Panc1 (cell line): Measurements from ENCODE around the gene LRRC59. TPM values are rescaled to one million over a fixed set of nuclear protein-coding genes. Genes with fewer than 3 reads are reported as not detected.

ENCODE experiments used
- ATAC-seq: fragments of 200-7000 bp; cut with Tn5 transposase; 2 replicates; pipeline ENCODE4 v1.9.1; 2020; ENCODE audit warnings: mild to moderate bottlenecking, moderate library complexity
- BruUV-seq: library from RNA; stranded (reverse); fragments of 400-500 nt; replicated peaks from 2 replicates; lab custom pipeline; 2021; lab: Mats Ljungman, UMichigan
- CTCF ChIA-PET: fragments of 300-600 bp; sonication (Branson Sonifier 250); formaldehyde crosslinking; loops from one replicate; lab custom pipeline; 2022; ENCODE audit warnings: antibody characterized with exemption; lab: Charles Lee
- POLR2A ChIA-PET: fragments of 300-600 bp; sonication (Branson Sonifier 250); formaldehyde crosslinking; loops from one replicate; lab custom pipeline; 2022; ENCODE audit warnings: antibody characterized with exemption; lab: Charles Lee
- DNase-seq: peaks from one replicate; pipeline ENCODE4 v3.0.0-alpha.2; 2010; ENCODE audit warnings: low read depth, low spot score
- H3K27ac ChIP-seq: 2 replicates; pipeline ENCODE4 v1.5.1; 2011; ENCODE audit warnings: mild to moderate bottlenecking, low read length, inconsistent platforms
- H3K27me3 ChIP-seq: fragments of 200-500 bp; sonication (Bioruptor generic); 2 replicates; pipeline ENCODE4 v1.6.0; 2014; ENCODE audit warnings: low read length, inconsistent platforms; ENCODE audit not compliant: control insufficient read depth, insufficient read depth
- H3K36me3 ChIP-seq: fragments of 200-500 bp; sonication (Bioruptor generic); 2 replicates; pipeline ENCODE4 v1.5.1; 2014; ENCODE audit warnings: inconsistent platforms, mild to moderate bottlenecking, low read length, moderate library complexity; ENCODE audit not compliant: control insufficient read depth, insufficient read depth
- H3K4me1 ChIP-seq: 2 replicates; pipeline ENCODE4 v1.5.1; 2011; ENCODE audit warnings: inconsistent platforms, mild to moderate bottlenecking, low read length, moderate library complexity; ENCODE audit not compliant: control insufficient read depth, insufficient read depth
- H3K4me3 ChIP-seq, 2 experiments: 2 replicates each; pipeline ENCODE4 v1.5.1; 2011 to 2012; ENCODE audit warnings: low read depth in 2 of 2, low read length in 2 of 2, mild to moderate bottlenecking in 2 of 2, inconsistent platforms in 1 of 2, moderate library complexity in 1 of 2
- H3K9me3 ChIP-seq: fragments of 200-500 bp; sonication (Bioruptor generic); 2 replicates; pipeline ENCODE4 v1.5.1; 2014; ENCODE audit warnings: low read depth, mild to moderate bottlenecking, inconsistent platforms, low read length, moderate library complexity; ENCODE audit not compliant: control insufficient read depth, insufficient read depth
- POLR2AphosphoS5 ChIP-seq: IDR thresholded peaks from 2 replicates; pipeline ENCODE4 v1.6.1; 2012; ENCODE audit warnings: mild to moderate bottlenecking, low read depth, low read length, moderate library complexity
- SIN3A ChIP-seq: IDR thresholded peaks from 2 replicates; pipeline ENCODE4 v1.6.1; 2012; ENCODE audit warnings: low read depth, mild to moderate bottlenecking, low read length, moderate library complexity, borderline replicate concordance; ENCODE audit not compliant: insufficient read depth
- TCF7L2 ChIP-seq: IDR thresholded peaks from 2 replicates; pipeline ENCODE4 v1.6.1; 2011; ENCODE audit warnings: mild to moderate bottlenecking, low read depth, low read length, inconsistent platforms
- in situ Hi-C: cut with HindIII; loops from 2 replicates; pipeline ENCODE4 v1.10.0; 2016; ENCODE audit warnings: low sequenced_read_pairs, low pct_unique_long_range_greater_than_20kb
- intact Hi-C: fragments of 100-400 bp; cut with micrococcal nuclease; formaldehyde crosslinking; loops from one replicate; pipeline ENCODE4 v1.10.0; 2022; ENCODE audit not compliant: unreplicated experiment
- total RNA-seq: library from RNA; stranded (reverse); gene quantifications from one replicate; pipeline ENCODE4 v1.2.1, GENCODE V29; 2021; ENCODE audit not compliant: unreplicated experiment
- TF ChIP-seq, protein P1 (sequence below): fragments of 450-650 bp; IDR thresholded peaks from 2 replicates; pipeline ENCODE4 v1.5.1; 2017; ENCODE audit warnings: mild to moderate bottlenecking
- TF ChIP-seq, protein P2 (sequence below), 2 experiments: IDR thresholded peaks; 2 replicates each; pipeline ENCODE4 v1.6.1; 2011 to 2012; ENCODE audit warnings: low read depth in 2 of 2, control low read depth in 1 of 2, low read length in 1 of 2, mild to moderate bottlenecking in 1 of 2, moderate library complexity in 1 of 2; ENCODE audit not compliant: insufficient read depth in 1 of 2

Gene LRRC59
- total RNA-seq, 1 experiment from 2014 or later = 167 TPM

DNA sequence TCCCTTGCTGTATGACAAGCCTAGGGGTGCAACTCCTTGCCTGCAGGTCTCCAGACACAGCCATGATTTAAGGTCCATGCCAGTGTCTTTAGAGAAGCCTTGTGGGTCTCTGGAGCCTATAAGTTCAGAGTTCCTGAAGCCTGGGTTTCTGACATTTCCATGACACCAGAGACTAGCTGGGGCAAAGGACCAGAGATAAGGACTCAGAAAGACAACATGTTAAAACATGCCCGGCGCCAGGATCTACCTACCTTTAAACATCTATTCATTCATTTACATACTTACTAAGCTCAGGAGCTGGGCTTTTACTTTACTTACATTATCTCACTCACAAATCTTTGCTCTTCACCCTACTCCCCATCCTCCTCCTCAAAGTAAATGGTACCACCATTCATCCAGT, 25.8 kb downstream of the LRRC59 start:
- Histone ChIP-seq H3K9me3 (no peaks in the 10 kb centered on the region), H3K4me3 (peak overlapping the region; percentile 53 to 95), H3K36me3 (peaks cover 21% of the 10 kb centered on the region), H3K4me1 (peaks cover 5% of the 10 kb centered on the region), H3K27me3 (no peaks in the 10 kb centered on the region), H3K27ac (no peak overlapping the region; the same call in 1 of the 2 replicates)
- ChIA-PET CTCF (interaction anchor here (0.8 kb wide), 1 partner anchor 173 kb away, joined by 19 read pairs; no protein-coding TSS in a partner anchor), POLR2A (interaction anchor here (0.6 kb wide), 1 partner anchor 82 kb away, joined by 4 read pairs; no protein-coding TSS in a partner anchor)
- no TSS peak for BruUV-seq
- DNase-seq (no peak), ATAC-seq (no peak)
- TF ChIP-seq POLR2AphosphoS5 (no peak), TCF7L2 (no peak), SIN3A (no peak)
- TF ChIP-seq, protein P1, sequence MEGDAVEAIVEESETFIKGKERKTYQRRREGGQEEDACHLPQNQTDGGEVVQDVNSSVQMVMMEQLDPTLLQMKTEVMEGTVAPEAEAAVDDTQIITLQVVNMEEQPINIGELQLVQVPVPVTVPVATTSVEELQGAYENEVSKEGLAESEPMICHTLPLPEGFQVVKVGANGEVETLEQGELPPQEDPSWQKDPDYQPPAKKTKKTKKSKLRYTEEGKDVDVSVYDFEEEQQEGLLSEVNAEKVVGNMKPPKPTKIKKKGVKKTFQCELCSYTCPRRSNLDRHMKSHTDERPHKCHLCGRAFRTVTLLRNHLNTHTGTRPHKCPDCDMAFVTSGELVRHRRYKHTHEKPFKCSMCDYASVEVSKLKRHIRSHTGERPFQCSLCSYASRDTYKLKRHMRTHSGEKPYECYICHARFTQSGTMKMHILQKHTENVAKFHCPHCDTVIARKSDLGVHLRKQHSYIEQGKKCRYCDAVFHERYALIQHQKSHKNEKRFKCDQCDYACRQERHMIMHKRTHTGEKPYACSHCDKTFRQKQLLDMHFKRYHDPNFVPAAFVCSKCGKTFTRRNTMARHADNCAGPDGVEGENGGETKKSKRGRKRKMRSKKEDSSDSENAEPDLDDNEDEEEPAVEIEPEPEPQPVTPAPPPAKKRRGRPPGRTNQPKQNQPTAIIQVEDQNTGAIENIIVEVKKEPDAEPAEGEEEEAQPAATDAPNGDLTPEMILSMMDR = no peak
- TF ChIP-seq, protein P2, sequence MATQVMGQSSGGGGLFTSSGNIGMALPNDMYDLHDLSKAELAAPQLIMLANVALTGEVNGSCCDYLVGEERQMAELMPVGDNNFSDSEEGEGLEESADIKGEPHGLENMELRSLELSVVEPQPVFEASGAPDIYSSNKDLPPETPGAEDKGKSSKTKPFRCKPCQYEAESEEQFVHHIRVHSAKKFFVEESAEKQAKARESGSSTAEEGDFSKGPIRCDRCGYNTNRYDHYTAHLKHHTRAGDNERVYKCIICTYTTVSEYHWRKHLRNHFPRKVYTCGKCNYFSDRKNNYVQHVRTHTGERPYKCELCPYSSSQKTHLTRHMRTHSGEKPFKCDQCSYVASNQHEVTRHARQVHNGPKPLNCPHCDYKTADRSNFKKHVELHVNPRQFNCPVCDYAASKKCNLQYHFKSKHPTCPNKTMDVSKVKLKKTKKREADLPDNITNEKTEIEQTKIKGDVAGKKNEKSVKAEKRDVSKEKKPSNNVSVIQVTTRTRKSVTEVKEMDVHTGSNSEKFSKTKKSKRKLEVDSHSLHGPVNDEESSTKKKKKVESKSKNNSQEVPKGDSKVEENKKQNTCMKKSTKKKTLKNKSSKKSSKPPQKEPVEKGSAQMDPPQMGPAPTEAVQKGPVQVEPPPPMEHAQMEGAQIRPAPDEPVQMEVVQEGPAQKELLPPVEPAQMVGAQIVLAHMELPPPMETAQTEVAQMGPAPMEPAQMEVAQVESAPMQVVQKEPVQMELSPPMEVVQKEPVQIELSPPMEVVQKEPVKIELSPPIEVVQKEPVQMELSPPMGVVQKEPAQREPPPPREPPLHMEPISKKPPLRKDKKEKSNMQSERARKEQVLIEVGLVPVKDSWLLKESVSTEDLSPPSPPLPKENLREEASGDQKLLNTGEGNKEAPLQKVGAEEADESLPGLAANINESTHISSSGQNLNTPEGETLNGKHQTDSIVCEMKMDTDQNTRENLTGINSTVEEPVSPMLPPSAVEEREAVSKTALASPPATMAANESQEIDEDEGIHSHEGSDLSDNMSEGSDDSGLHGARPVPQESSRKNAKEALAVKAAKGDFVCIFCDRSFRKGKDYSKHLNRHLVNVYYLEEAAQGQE (IDR thresholded peaks at IDR 0.05; ENCODE audit: insufficient read depth in 1 of 2, low read depth in 2 of 2, low read length in 1 of 2) = no peak
- intact Hi-C loops = no loop called here
- in situ Hi-C loops = no loop called here

DNA sequence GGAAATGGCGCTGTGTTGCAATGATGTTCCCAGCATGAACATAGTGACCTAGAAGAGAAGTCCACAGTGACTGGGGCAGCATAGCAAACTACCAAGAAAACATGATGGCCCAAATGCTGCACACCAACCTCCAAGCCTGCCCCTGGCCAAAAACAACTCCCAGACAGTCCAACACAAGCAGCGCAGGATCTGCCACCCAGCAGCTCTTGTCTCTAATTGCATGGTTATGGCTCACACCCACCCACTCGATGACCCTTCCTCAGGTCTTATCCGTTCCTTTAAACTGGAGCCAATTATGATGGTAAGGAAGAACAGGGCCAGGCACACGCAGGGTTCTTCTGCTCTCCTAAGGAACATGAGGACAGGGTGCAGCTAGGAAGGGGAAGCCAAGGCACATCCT, 27.3 kb downstream of the LRRC59 start:
- H3K27me3 ChIP-seq = no peaks in the 10 kb centered on the region
- H3K27ac ChIP-seq = no peak overlapping the region
- ATAC-seq (no peak), DNase-seq (no peak)
- no TSS peak for BruUV-seq
- CTCF ChIA-PET = no interaction called here
- intact Hi-C loops = no loop called here
- TF ChIP-seq TCF7L2 (no peak), SIN3A (no peak), POLR2AphosphoS5 (no peak; the same call in 1 of the 2 replicates)
- TF ChIP-seq, protein P2 (IDR thresholded peaks at IDR 0.05; ENCODE audit: insufficient read depth in 1 of 2, low read depth in 2 of 2, low read length in 1 of 2) = no peak
- TF ChIP-seq, protein P1 = no peak
- in situ Hi-C loops = no loop called here
- POLR2A ChIA-PET = no interaction called here
- H3K9me3 ChIP-seq = no peaks in the 10 kb centered on the region
- peaks cover 21% of the 10 kb centered on the region for H3K36me3 ChIP-seq
- no peak overlapping the region for H3K4me3 ChIP-seq
- peaks cover 5% of the 10 kb centered on the region for H3K4me1 ChIP-seq
